Keratinocyte (primary cell): ENCODE results near the gene GDF2. TPM values are rescaled to one million over a fixed set of nuclear protein-coding genes. Genes with fewer than 3 reads are reported as not detected.

Experiments
- DNase-seq: peaks from one replicate; pipeline ENCODE4 v3.0.0-alpha.2; 2011; ENCODE audit warnings: low read depth, missing footprints, low spot score
- FAIRE-seq: peaks from 2 replicates; lab custom pipeline; 2011; peaks lifted over from hg19 to GRCh38; lab: Jason Lieb, UNC
- H2AFZ ChIP-seq: 2 replicates; pipeline ENCODE4 v1.6.0; 2012; ENCODE audit warnings: low read length, control low read depth, inconsistent platforms; ENCODE audit not compliant: control insufficient read depth
- H3K27ac ChIP-seq: 2 replicates; pipeline ENCODE4 v1.5.1; 2011; ENCODE audit warnings: low read length; ENCODE audit not compliant: control insufficient read depth, insufficient read depth
- H3K27me3 ChIP-seq: 3 replicates; pipeline ENCODE4 v1.6.0; 2011; ENCODE audit warnings: low read length; ENCODE audit not compliant: control insufficient read depth, insufficient read depth; ENCODE audit errors: extremely low read depth
- H3K36me3 ChIP-seq, 2 experiments: 2 replicates in 1 of 2; 3 replicates in 1 of 2; pipeline ENCODE4 v1.5.1; 2011; ENCODE audit warnings: low read length in 2 of 2, mild to moderate bottlenecking in 1 of 2; ENCODE audit not compliant: control insufficient read depth in 2 of 2, insufficient read depth in 2 of 2; ENCODE audit errors: extremely low read depth in 1 of 2
- H3K4me1 ChIP-seq: 3 replicates; pipeline ENCODE4 v1.5.1; 2011; ENCODE audit warnings: low read length; ENCODE audit not compliant: control insufficient read depth, insufficient read depth; ENCODE audit errors: extremely low read depth
- H3K4me2 ChIP-seq: 3 replicates; pipeline ENCODE4 v1.6.0; 2011; ENCODE audit warnings: low read depth, low read length; ENCODE audit not compliant: control insufficient read depth, insufficient read depth; ENCODE audit errors: extremely low read depth
- H3K4me3 ChIP-seq, 3 experiments: fragments of 200-600 bp in 1 of 3; sonication (generic) in 1 of 3; 2 replicates in 2 of 3; 3 replicates in 1 of 3; pipeline ENCODE4 v1.5.1; 2011 to 2016; ENCODE audit warnings: low read length in 3 of 3, mild to moderate bottlenecking in 3 of 3, control low read depth in 2 of 3, inconsistent platforms in 1 of 3, low read depth in 1 of 3, mixed read lengths in 1 of 3, mixed run types in 1 of 3, moderate library complexity in 1 of 3; ENCODE audit not compliant: control insufficient read depth in 2 of 3, insufficient read depth in 2 of 3; ENCODE audit errors: extremely low read depth in 1 of 3
- H3K79me2 ChIP-seq: 2 replicates; pipeline ENCODE4 v1.6.0; 2012; ENCODE audit warnings: low read length; ENCODE audit not compliant: control insufficient read depth, insufficient read depth
- H3K9ac ChIP-seq: 3 replicates; pipeline ENCODE4 v1.6.0; 2011; ENCODE audit warnings: low read length; ENCODE audit not compliant: control insufficient read depth, insufficient read depth; ENCODE audit errors: extremely low read depth
- H3K9me1 ChIP-seq: 3 replicates; pipeline ENCODE4 v1.6.0; 2011; ENCODE audit warnings: low read length; ENCODE audit not compliant: control insufficient read depth, insufficient read depth; ENCODE audit errors: extremely low read depth
- H3K9me3 ChIP-seq: 2 replicates; pipeline ENCODE4 v1.5.1; 2012; ENCODE audit warnings: low read depth, low read length; ENCODE audit not compliant: control insufficient read depth
- H4K20me1 ChIP-seq: 3 replicates; pipeline ENCODE4 v1.6.0; 2011; ENCODE audit warnings: low read length; ENCODE audit not compliant: control insufficient read depth, insufficient read depth; ENCODE audit errors: extremely low read depth
- EZH2 ChIP-seq: IDR thresholded peaks from one replicate; pipeline ENCODE4 v1.6.1; 2012; ENCODE audit warnings: inconsistent platforms, mild to moderate bottlenecking, low read length, moderate library complexity
- dilution Hi-C: fragments of 300-500 bp; cut with MboI; formaldehyde crosslinking; loops from one replicate; pipeline ENCODE4 v1.7.0; 2020; ENCODE audit warnings: low sequenced_read_pairs; ENCODE audit not compliant: extremely low pct_ligation_motif_present
- polyA plus RNA-seq, 5 experiments: library from polyadenylated mRNA; depleted of rRNA in 3 of 5; stranded (reverse) in 3 of 5; stranded (forward) in 1 of 5; unstranded in 1 of 5; fragments of >200 nt; gene quantifications; 1 replicate in 1 of 5; 2 replicates in 3 of 5; 3 replicates in 1 of 5; pipeline versions ENCODE4 v1.2.1 to v1.2.3, GENCODE V29; 2011 to 2012; ENCODE audit warnings: missing spikeins in 2 of 5, low read depth in 1 of 5, low replicate concordance in 1 of 5
- TF ChIP-seq, protein P1 (sequence below), 3 experiments: IDR thresholded peaks in 1 of 3; conservative IDR thresholded peaks in 1 of 3; optimal IDR thresholded peaks in 1 of 3; 2 replicates in 2 of 3; 3 replicates in 1 of 3; pipeline versions ENCODE3 to v1.5.1; 2011; ENCODE audit warnings: low read length in 3 of 3, mild to moderate bottlenecking in 3 of 3, moderate library complexity in 2 of 3, control low read depth in 1 of 3, inconsistent platforms in 1 of 3; ENCODE audit not compliant: insufficient read depth in 2 of 3; ENCODE audit errors: extremely low read depth in 1 of 3

The GDF2 gene
- polyA plus RNA-seq, 1 donor (not counting 4 experiments of a cell fraction or from before 2014, with no cell fraction given), result not detected

DNA sequence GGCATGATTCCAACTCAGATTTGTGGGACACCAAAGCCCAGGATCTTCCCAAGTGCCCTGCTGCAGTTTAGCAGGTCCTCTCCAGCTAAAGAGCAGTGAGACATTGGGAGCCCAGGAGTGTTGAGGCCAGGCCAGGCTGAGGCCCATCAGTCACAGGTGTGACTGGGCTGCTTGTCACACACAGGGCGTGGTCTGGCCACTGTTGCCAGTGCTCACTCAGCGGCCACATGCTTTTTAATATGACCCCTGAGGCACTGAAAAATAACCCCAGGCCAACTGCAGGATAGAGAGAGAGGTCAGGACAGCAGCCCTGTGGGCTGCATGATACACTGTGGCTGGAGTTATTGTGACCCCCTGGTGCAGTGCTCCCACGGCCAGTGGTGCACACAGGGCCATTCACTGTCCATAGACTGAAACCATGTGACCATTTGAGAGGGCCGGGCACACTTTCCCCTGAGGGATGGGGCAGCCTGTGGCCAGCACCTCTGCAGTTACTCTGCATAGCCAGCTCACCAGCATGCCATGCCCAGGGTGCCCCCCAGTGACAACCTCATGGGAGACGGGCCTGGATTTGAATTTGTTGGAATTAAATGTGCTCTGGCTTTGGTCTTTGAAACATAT lies 4.2 kb downstream of the GDF2 start:
- Histone ChIP-seq H4K20me1 (no peaks in the 10 kb centered on the region), H3K9ac (no peak overlapping the region), H3K9me3 (no peaks in the 10 kb centered on the region), H3K4me2 (no peak overlapping the region), H3K4me3 (no peak overlapping the region), H2AFZ (no peak overlapping the region), H3K4me1 (no peaks in the 10 kb centered on the region), H3K27ac (no peak overlapping the region), H3K27me3 (peaks cover 21% of the 10 kb centered on the region), H3K79me2 (no peaks in the 10 kb centered on the region), H3K36me3 (no peaks in the 10 kb centered on the region), H3K9me1 (no peaks in the 10 kb centered on the region)
- no peak for DNase-seq
- no peak for FAIRE-seq
- dilution Hi-C loops, result no loop called here
- no peak for TF ChIP-seq EZH2
- TF ChIP-seq, protein P1, sequence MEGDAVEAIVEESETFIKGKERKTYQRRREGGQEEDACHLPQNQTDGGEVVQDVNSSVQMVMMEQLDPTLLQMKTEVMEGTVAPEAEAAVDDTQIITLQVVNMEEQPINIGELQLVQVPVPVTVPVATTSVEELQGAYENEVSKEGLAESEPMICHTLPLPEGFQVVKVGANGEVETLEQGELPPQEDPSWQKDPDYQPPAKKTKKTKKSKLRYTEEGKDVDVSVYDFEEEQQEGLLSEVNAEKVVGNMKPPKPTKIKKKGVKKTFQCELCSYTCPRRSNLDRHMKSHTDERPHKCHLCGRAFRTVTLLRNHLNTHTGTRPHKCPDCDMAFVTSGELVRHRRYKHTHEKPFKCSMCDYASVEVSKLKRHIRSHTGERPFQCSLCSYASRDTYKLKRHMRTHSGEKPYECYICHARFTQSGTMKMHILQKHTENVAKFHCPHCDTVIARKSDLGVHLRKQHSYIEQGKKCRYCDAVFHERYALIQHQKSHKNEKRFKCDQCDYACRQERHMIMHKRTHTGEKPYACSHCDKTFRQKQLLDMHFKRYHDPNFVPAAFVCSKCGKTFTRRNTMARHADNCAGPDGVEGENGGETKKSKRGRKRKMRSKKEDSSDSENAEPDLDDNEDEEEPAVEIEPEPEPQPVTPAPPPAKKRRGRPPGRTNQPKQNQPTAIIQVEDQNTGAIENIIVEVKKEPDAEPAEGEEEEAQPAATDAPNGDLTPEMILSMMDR (optimal IDR thresholded peaks at IDR 0.05 in 1 of 3, IDR thresholded peaks at IDR 0.05 in 1 of 3, conservative IDR thresholded peaks at IDR 0.05 in 1 of 3; ENCODE audit: extremely low read depth in 1 of 3, insufficient read depth in 2 of 3, low read length in 3 of 3), result no peak

GRCh38 chr10:47326927-47327330 lies 4.7 kb downstream of the GDF2 start:
- no peaks in the 10 kb centered on the region for H4K20me1 ChIP-seq
- no peaks in the 10 kb centered on the region for H3K9me1 ChIP-seq
- no peak overlapping the region for H3K27ac ChIP-seq
- peaks cover 16% of the 10 kb centered on the region for H3K27me3 ChIP-seq
- no peaks in the 10 kb centered on the region for H3K4me1 ChIP-seq
- H2AFZ ChIP-seq, result no peak overlapping the region
- H3K4me2 ChIP-seq, result no peak overlapping the region
- TF ChIP-seq, protein P1 (optimal IDR thresholded peaks at IDR 0.05 in 1 of 3, IDR thresholded peaks at IDR 0.05 in 1 of 3, conservative IDR thresholded peaks at IDR 0.05 in 1 of 3; ENCODE audit: extremely low read depth in 1 of 3, insufficient read depth in 2 of 3, low read length in 3 of 3), result no peak
- no peak for TF ChIP-seq EZH2
- H3K79me2 ChIP-seq, result no peaks in the 10 kb centered on the region
- dilution Hi-C loops, result no loop called here
- H3K4me3 ChIP-seq, result no peak overlapping the region
- FAIRE-seq, result no peak
- H3K9me3 ChIP-seq, result no peaks in the 10 kb centered on the region
- H3K36me3 ChIP-seq, result no peaks in the 10 kb centered on the region
- no peak for DNase-seq
- no peak overlapping the region for H3K9ac ChIP-seq
